Lower lobe of right lung (tissue), 1 donor: Measurements from ENCODE around the gene SIRPB1. TPM values are rescaled to one million over a fixed set of nuclear protein-coding genes. Genes with fewer than 3 reads are reported as not detected.

Experiments used
- total RNA-seq: library from RNA; stranded (reverse); fragmentation: NEBNext Ultra II Directional; extraction: Animal tissue kit (Norgen Biotek cat#: 25700); gene quantifications from one replicate; pipeline ENCODE4 v1.2.1, GENCODE V29; 2021
- donor health status: DM: no; HTN: yes; CAD: no; lungs with severe emphysema.

Gene SIRPB1
- total RNA-seq, 1 donor from 2014 or later, result 35.8 TPM

Other genes starting within 250 kb of the SIRPB1 start
- gene FKBP1A, start 227.0 kb downstream of the SIRPB1 start, total RNA-seq, result 291 TPM
- 73.8 TPM for gene NSFL1C, start 153.2 kb downstream of the SIRPB1 start, total RNA-seq
- 32.2 TPM for gene SIRPB2, start 128.6 kb downstream of the SIRPB1 start, total RNA-seq
- gene SIRPD, start 62.3 kb downstream of the SIRPB1 start, total RNA-seq, result 1.5 TPM
- gene SIRPG, start 37.8 kb upstream of the SIRPB1 start, total RNA-seq, result 0.97 TPM